Measurements from ENCODE around the gene TAF1C.

- no peak for TF ChIP-seq POLR2A (IDR thresholded peaks at IDR 0.05)
- no peak for TF ChIP-seq POLR2AphosphoS5 (IDR thresholded peaks at IDR 0.05)
- TF ChIP-seq CTCF (IDR thresholded peaks at IDR 0.05), result no peak
Observed at GRCh38 chr16:84212631-84213030, 25.8 kb upstream of the TAF1C start.
